H9 (cell line): ENCODE data around the gene HSDL2. TPM values are rescaled to one million over a fixed set of nuclear protein-coding genes. Genes with fewer than 3 reads are reported as not detected.

Source experiments
- DNase-seq: peaks from one replicate; pipeline ENCODE4 v3.0.0-alpha.2; 2017
- H2AFZ ChIP-seq: one replicate; pipeline ENCODE4 v1.6.1; 2013; ENCODE audit warnings: mild to moderate bottlenecking, low read length, control low read depth, moderate library complexity
- H2AK5ac ChIP-seq: 2 replicates; pipeline ENCODE4 v1.6.1; 2013; ENCODE audit warnings: low read length, control low read depth, mixed read lengths; ENCODE audit not compliant: insufficient read length
- H2BK120ac ChIP-seq: one replicate; pipeline ENCODE4 v1.6.1; 2013; ENCODE audit warnings: low read depth, mild to moderate bottlenecking, low read length, control low read depth, inconsistent platforms; ENCODE audit not compliant: poor library complexity, severe bottlenecking
- H2BK12ac ChIP-seq: 2 replicates; pipeline ENCODE4 v1.6.1; 2013; ENCODE audit warnings: low read length, control low read depth, mixed read lengths, low read depth; ENCODE audit not compliant: insufficient read length
- H2BK15ac ChIP-seq: 2 replicates; pipeline ENCODE4 v1.6.1; 2013; ENCODE audit warnings: low read depth, low read length, control low read depth
- H2BK20ac ChIP-seq: one replicate; pipeline ENCODE4 v1.6.1; 2013; ENCODE audit warnings: low read depth, mild to moderate bottlenecking, low read length, control low read depth, inconsistent platforms; ENCODE audit not compliant: poor library complexity, severe bottlenecking
- H2BK5ac ChIP-seq: 2 replicates; pipeline ENCODE4 v1.6.1; 2013; ENCODE audit warnings: low read length, control low read depth, mixed read lengths; ENCODE audit not compliant: insufficient read length
- H3K14ac ChIP-seq: 2 replicates; pipeline ENCODE4 v1.6.1; 2013; ENCODE audit warnings: low read length, control low read depth; ENCODE audit not compliant: insufficient read depth
- H3K18ac ChIP-seq: 2 replicates; pipeline ENCODE4 v1.6.1; 2013; ENCODE audit warnings: low read depth, mild to moderate bottlenecking, mixed read lengths, low read length, control low read depth; ENCODE audit not compliant: insufficient read length
- H3K23ac ChIP-seq: 2 replicates; pipeline ENCODE4 v1.6.1; 2013; ENCODE audit warnings: low read length, control low read depth, mixed read lengths, low read depth; ENCODE audit not compliant: insufficient read length
- H3K23me2 ChIP-seq: 2 replicates; pipeline ENCODE4 v1.6.1; 2013; ENCODE audit warnings: low read depth, mild to moderate bottlenecking, mixed read lengths, low read length, control low read depth; ENCODE audit not compliant: insufficient read length, poor library complexity, severe bottlenecking
- H3K27ac ChIP-seq: 2 replicates; pipeline ENCODE4 v1.5.1; 2013; ENCODE audit warnings: low read length, control low read depth, mixed read lengths, low read depth; ENCODE audit not compliant: insufficient read length
- H3K27me3 ChIP-seq: 2 replicates; pipeline ENCODE4 v1.6.1; 2013; ENCODE audit warnings: low read length, control low read depth, inconsistent platforms; ENCODE audit not compliant: insufficient read depth
- H3K4ac ChIP-seq: 2 replicates; pipeline ENCODE4 v1.6.1; 2013; ENCODE audit warnings: low read depth, mild to moderate bottlenecking, control low read depth, inconsistent platforms, low read length, moderate library complexity
- H3K4me1 ChIP-seq: 2 replicates; pipeline ENCODE4 v1.6.1; 2013; ENCODE audit warnings: low read length, control low read depth, inconsistent platforms; ENCODE audit not compliant: insufficient read depth
- H3K4me2 ChIP-seq: 2 replicates; pipeline ENCODE4 v1.6.1; 2013; ENCODE audit warnings: low read length, control low read depth, mixed read lengths; ENCODE audit not compliant: insufficient read length, insufficient read depth
- H3K56ac ChIP-seq: 2 replicates; pipeline ENCODE4 v1.6.1; 2013; ENCODE audit warnings: low read depth, mild to moderate bottlenecking, mixed read lengths, low read length, control low read depth; ENCODE audit not compliant: insufficient read length
- H3K79me1 ChIP-seq: 2 replicates; pipeline ENCODE4 v1.6.1; 2013; ENCODE audit warnings: low read depth, mild to moderate bottlenecking, moderate library complexity, low read length, control low read depth, inconsistent platforms; ENCODE audit not compliant: insufficient read depth, poor library complexity, severe bottlenecking
- H3K79me2 ChIP-seq: 2 replicates; pipeline ENCODE4 v1.6.1; 2013; ENCODE audit warnings: low read length, control low read depth, inconsistent platforms; ENCODE audit not compliant: insufficient read depth
- H3K9ac ChIP-seq: 2 replicates; pipeline ENCODE4 v1.6.1; 2013; ENCODE audit warnings: low read length, control low read depth, mixed read lengths; ENCODE audit not compliant: insufficient read length; ENCODE audit errors: extremely low read depth
- H3K9me3 ChIP-seq: one replicate; pipeline ENCODE4 v1.6.1; 2013; ENCODE audit warnings: low read depth, low read length, inconsistent platforms; ENCODE audit not compliant: control insufficient read depth
- H3T11ph ChIP-seq: one replicate; pipeline ENCODE4 v1.6.1; 2013; ENCODE audit warnings: mild to moderate bottlenecking, low read length, control low read depth, inconsistent platforms
- H4K20me1 ChIP-seq: one replicate; pipeline ENCODE4 v1.6.1; 2013; ENCODE audit not compliant: control insufficient read depth, insufficient read length, insufficient read depth
- H4K5ac ChIP-seq: 2 replicates; pipeline ENCODE4 v1.6.1; 2013; ENCODE audit warnings: low read depth, mild to moderate bottlenecking, mixed read lengths, low read length, control low read depth; ENCODE audit not compliant: insufficient read length
- H4K8ac ChIP-seq: replicated peaks from 2 replicates; pipeline ENCODE4 v1.6.1; 2013; ENCODE audit warnings: low read length, control low read depth, mixed read lengths, low read depth; ENCODE audit not compliant: insufficient read length
- H4K91ac ChIP-seq: 2 replicates; pipeline ENCODE4 v1.6.1; 2013; ENCODE audit warnings: low read depth, mild to moderate bottlenecking, moderate library complexity, mixed read lengths, low read length, control low read depth; ENCODE audit not compliant: insufficient read length
- H3K27ac Mint-ChIP-seq, 3 experiments: 2 replicates in 2 of 3; 3 replicates in 1 of 3; pipeline ENCODE4 v1.8.0; 2020 to 2021; ENCODE audit warnings: mixed read lengths in 3 of 3, mild to moderate bottlenecking in 1 of 3, moderate library complexity in 1 of 3
- H3K27me3 Mint-ChIP-seq: 2 replicates; pipeline ENCODE4 v1.8.0; 2021; ENCODE audit warnings: low read depth, mild to moderate bottlenecking, moderate library complexity, mixed read lengths
- H3K36me3 Mint-ChIP-seq, 3 experiments: 2 replicates in 2 of 3; 3 replicates in 1 of 3; pipeline ENCODE4 v1.8.0; 2020 to 2021; ENCODE audit warnings: low read depth in 3 of 3, mixed read lengths in 3 of 3; ENCODE audit not compliant: insufficient read depth in 1 of 3
- H3K4me1 Mint-ChIP-seq, 2 experiments: 2 replicates each; pipeline ENCODE4 v1.8.0; 2020; ENCODE audit warnings: mixed read lengths in 2 of 2
- H3K4me3 Mint-ChIP-seq, 2 experiments: 2 replicates in 1 of 2; 3 replicates in 1 of 2; pipeline ENCODE4 v1.8.0; 2020 to 2021; ENCODE audit warnings: mild to moderate bottlenecking in 2 of 2, mixed read lengths in 2 of 2, moderate library complexity in 1 of 2
- H3K9me3 Mint-ChIP-seq, 2 experiments: 2 replicates in 1 of 2; 3 replicates in 1 of 2; pipeline ENCODE4 v1.8.0; 2020; ENCODE audit warnings: mild to moderate bottlenecking in 2 of 2, mixed read lengths in 2 of 2, moderate library complexity in 1 of 2
- CTCF ChIP-seq: fragments of 200-600 bp; sonication (generic); conservative IDR thresholded peaks from 3 replicates; pipeline ENCODE4 v1.8.0; 2021; ENCODE audit warnings: antibody characterized with exemption, mild to moderate bottlenecking
- WGBS: extraction: QIAGEN DNeasy Blood & Tissue Kit; methylation state at CpG from one replicate; pipeline ENCODE4 v1.1.7; 2013; ENCODE audit warnings: missing lambda C conversion rate, low lambda C conversion rate, mixed read lengths; ENCODE audit not compliant: insufficient read length; ENCODE audit errors: extremely low coverage; 5-methylcytosine and 5-hydroxymethylcytosine counted together
- total RNA-seq: library from RNA; stranded (reverse); gene quantifications from 2 replicates; pipeline ENCODE4 v1.2.1, GENCODE V29; 2021

Gene HSDL2
- total RNA-seq, 1 experiment from 2014 or later, result 16.6 TPM

DNA sequence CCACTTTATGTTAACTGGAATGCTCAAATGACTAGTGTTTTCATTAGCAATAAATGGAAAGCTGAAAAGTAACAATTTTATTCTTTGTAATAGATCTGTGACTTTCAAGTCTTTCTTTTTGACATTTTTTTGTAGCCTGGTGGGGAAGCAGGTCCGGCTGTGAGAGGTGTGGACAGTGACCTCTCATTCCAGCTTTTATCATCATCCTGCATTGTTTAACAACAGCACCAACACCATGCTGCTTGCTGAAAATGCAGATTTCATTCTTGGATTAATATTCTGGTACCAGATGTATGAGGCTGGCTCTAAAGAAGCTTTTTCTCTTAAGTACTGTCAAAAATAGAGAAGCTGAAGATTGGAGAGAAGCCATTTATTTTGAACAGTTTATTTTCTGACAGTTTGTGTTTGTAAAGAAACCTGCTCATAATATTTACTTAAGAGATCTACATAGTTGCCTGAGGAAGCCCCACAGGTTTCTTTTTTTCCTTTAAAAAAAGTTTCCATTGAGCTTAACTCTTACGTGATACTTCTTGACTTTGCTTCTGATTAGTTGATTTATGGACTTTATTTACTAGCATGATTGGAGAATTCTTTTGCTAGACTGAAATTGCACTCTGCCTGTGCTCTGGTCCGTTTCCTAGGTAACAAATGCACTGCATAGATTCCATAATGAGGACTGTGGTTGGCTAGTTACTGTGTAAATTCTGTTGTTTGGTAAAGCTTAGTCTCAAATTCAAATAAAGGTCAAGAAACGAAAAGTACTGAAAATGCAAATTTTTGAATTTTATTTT, 110.2 kb downstream of the HSDL2 start:
- H3K27ac ChIP-seq, result no peak overlapping the region
- H3K27me3 Mint-ChIP-seq, result no peaks in the 10 kb centered on the region

More for the DNA sequence above, 110.2 kb downstream of the HSDL2 start:
- Histone ChIP-seq H3K9ac (no peak overlapping the region), H2AFZ (no peak overlapping the region), H2BK120ac (no peak overlapping the region), H3K79me2 (peaks cover 29% of the 10 kb centered on the region; the same call in 1 of the 2 replicates), H3K23ac (no peak overlapping the region), H3K4me1 (peaks cover 2% of the 10 kb centered on the region; the same call in 1 of the 2 replicates), H4K8ac (no peak overlapping the region), H3T11ph (no peak overlapping the region), H3K27me3 (no peaks in the 10 kb centered on the region), H4K91ac (no peak overlapping the region), H4K20me1 (no peaks in the 10 kb centered on the region), H2BK20ac (no peak overlapping the region), H3K9me3 (no peaks in the 10 kb centered on the region), H2AK5ac (no peak overlapping the region), H3K14ac (no peak overlapping the region), H3K79me1 (no peaks in the 10 kb centered on the region), H3K18ac (no peak overlapping the region), H3K4me2 (no peak overlapping the region), H3K23me2 (peaks cover 3% of the 10 kb centered on the region), H4K5ac (no peak overlapping the region), H3K56ac (no peak overlapping the region), H3K4ac (no peak overlapping the region), H2BK12ac (no peak overlapping the region), H2BK15ac (no peak overlapping the region), H2BK5ac (no peak overlapping the region)
- H3K4me1 Mint-ChIP-seq, result peaks cover 41 to 46% of the 10 kb centered on the region in 2 experiments
- H3K4me3 Mint-ChIP-seq, result peak overlapping the region; percentile 15 to 62; a peak in 4 of 5 replicates
- peaks cover 31 to 37% (median 34%) of the 10 kb centered on the region in 3 experiments for H3K36me3 Mint-ChIP-seq
- no CpG with 5 or more reads among the region's 4 CpGs for WGBS
- no peak for DNase-seq
- peaks cover 19 to 24% of the 10 kb centered on the region in 2 experiments for H3K9me3 Mint-ChIP-seq
- no peak for TF ChIP-seq CTCF
- H3K27ac Mint-ChIP-seq, result peak overlapping the region; percentile 25 to 94 (median 70); a peak in 5 of 7 replicates
